ENCODE results near the gene SFRP5.
A peak's percentile ranks its signal among the peaks of the same experiment; 100 is the strongest.

Gene SFRP5

GRCh38 chr10:97734021-97734420 lies 37.8 kb downstream of the SFRP5 start:
- DNase-seq: no peak

DNA sequence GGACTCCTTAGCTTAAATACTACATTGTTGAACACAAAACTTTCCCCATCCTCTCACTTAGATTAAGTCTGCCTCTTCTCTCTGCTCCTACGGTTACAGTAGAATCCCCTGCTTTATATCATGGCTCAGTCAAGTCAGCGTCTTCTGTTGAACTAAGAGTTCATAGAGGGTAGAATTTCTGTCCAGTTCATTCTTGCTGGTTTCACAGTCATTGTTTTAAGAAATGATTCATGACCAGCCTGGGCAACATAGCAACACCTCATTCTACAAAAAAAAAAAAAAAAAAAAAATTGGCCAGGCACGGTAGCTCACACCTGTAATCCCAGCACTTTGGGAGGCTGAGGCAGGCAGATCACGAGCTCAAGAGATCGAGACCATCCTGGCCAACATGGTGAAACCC lies 38.5 kb downstream of the SFRP5 start:
- DNase-seq: no peak

DNA sequence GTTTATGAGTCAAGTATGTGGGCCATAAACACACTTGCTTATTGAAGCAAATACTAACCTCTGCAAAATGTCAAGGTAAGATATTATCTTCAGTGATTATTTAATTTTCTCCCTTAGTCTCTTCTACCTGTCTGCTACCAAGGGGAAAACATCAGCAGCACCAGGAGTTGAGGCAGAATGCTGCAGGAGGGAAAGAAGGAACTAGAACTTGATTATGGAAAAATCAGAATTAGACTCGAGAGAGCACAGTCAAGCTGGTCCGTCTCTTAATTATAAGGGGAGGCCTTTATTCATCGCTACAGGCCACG lies 39.8 kb downstream of the SFRP5 start:
- DNase-seq: no peak

DNA sequence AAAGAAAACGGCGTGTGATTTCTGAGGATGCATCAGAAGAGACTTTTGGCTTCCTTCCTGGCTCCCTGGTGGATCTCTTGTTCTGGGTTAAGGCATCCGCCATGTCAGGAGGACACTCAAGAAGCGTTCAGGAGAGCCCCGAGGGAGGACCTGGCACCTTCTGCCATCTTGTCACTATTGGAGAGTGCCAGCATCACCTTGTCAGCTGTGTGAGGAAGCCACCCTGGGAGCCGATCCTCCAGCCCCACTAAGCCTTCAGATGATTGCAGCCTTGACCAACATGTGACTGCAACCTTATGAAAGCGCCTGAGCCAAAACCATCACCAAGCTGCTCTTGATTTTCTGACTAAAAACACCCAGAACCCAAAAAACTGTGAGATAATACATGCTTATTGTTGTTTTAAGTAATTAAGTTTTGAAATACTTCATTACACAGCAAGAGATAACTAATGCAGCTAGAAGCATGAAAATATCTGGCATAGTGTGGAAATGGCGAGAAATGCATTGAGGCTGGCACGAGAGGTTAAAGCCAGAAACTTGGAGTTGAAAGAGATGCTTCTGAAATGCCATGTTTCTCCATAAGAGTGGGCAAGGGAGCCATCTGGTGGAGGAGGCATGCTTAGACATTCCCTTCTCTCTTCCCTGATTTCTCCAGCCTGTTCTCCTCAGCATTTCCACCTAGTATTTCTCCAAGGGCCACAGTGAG lies 40.3 kb downstream of the SFRP5 start:
- peak; percentile 55 for DNase-seq

DNA sequence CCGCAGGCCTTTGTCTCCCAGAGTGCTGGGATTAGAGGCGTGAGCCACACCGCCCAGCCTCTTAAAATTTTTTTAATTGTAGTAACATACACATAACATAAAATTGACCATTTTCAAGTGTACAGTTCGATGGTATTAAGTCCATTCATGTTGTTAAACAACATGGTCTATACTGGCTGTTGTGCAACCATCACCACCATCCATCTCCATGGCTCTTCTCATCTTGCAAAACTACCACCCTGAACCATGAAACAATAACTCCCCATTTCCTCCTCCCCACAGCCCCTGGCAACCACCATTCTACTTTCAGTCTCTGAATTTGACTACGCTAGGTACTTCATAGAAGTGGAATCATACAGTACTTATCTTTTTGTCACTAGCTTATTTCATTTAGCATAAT lies 42.8 kb downstream of the SFRP5 start:
- no peak for DNase-seq

DNA sequence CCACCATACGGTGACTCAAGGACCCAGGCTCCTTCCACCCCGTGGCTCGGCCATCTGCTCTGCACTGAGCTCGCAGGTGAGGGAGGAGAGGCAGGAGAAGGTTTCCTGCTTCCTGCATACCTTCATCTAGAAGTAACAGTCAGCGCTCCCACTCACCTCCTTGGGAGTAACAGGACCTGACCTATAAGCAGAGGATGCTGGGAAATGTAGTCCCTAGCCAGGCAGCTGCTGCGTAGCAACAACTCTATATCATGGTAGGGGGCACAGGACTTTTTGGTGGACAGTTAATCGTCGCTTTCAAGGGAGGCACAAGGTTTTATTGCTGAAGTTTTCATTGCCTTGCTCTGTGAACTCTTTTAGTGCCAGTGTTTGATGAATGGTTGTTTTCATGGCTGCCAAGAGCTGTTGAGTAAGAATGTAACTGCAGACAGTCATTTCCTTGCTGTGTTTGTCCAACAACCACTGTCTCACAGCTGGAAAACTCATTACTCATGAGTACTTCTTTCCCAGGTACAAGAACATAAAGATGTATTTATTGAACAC lies 45.1 kb downstream of the SFRP5 start:
- no peak for DNase-seq

DNA sequence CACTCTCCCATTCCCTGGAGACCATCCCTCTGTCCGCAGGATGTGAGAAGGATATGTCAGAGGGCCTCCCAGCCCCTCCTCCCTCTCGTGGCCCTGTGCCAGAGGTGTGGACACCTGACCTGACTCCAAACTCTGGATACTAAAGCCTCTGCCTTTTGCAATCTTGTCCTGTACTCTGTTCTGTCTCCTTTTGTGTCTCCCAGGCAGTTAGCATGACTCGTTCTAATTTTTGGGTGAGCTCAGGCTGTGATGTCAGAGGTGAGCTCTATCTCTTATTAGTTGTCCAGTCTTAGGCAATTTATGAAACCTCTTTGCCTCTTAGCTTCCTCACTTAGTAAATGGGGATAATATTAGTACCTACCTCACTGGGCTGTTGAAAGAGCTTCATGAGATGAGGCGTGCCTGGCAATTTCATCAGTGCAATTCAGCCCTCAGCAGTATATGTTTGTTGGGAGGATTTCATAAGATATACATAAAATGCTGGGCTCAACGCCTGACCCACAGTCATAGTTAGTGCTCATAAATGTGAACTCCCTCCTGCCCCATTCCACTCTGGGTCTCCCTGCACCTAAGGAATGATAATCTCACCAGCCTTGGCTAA lies 47.4 kb downstream of the SFRP5 start:
- no peak for DNase-seq

GRCh38 chr10:97723001-97723400 lies 48.8 kb downstream of the SFRP5 start:
- no peak for DNase-seq

- DNase-seq: no peak
These were observed 49.7 kb downstream of the SFRP5 start for GRCh38 chr10:97721871-97722780.

DNA sequence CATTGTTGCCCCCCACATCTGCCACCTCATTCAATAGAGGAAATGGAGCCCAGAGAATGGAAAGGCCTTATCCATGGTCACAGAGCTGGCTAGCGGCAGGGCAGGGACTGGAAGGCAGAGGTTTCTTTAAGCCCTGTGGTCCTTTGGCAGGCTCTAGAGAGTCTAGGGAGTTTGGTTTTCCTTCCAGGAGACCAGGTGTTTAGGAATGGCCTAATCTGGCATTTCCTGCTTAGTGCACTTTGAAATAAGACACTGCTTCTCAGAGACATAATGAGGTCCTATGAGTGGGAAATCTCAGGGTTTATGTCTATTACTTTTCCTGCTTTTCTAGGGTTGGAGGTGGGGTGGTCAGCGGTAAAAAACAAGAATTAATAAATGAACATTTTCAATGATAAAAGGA lies 52.2 kb downstream of the SFRP5 start:
- DNase-seq: no peak

- no peak for DNase-seq
These were observed 53.1 kb downstream of the SFRP5 start for GRCh38 chr10:97718659-97719142.

DNA sequence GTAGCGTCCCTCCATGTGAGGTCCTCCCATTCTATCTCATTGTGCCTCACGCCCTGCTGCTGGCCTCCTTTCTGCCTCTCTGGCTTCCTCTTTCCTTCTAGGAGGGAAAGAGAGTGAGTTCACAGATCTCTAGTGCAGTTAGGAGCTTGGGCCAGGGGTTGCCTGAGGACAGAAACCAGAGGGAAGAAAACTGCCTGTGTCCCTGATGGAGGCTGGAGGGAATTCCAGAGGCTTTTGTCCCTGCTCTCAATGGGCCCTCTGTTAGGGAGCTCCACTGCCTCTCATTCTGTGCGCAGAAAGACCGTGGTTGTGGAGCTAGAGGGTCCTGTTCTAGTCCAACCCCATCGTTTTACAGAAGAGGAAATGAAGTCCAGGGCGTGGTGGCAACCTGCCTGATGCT lies 53.6 kb downstream of the SFRP5 start:
- no peak for DNase-seq

- DNase-seq: no peak
These were observed 54.2 kb downstream of the SFRP5 start for GRCh38 chr10:97717627-97718026.
